HG03095 (cell line): ENCODE results near the gene ATAD1.
"Not testable (repeated sequence)": the region's sequence is repeated elsewhere in the genome, so short reads cannot be mapped to it uniquely, and the experiment has no call there.

Experiments
- ATAC-seq: cut with Tn5 transposase; IDR thresholded peaks from one replicate; pipeline ENCODE4 v1.9.1; 2021; ENCODE audit warnings: moderate library complexity; ENCODE audit not compliant: unreplicated experiment

Gene ATAD1

GRCh38 chr10:87804939-87805569 lies 13.0 kb downstream of the ATAD1 start:
- ATAC-seq: no peak

DNA sequence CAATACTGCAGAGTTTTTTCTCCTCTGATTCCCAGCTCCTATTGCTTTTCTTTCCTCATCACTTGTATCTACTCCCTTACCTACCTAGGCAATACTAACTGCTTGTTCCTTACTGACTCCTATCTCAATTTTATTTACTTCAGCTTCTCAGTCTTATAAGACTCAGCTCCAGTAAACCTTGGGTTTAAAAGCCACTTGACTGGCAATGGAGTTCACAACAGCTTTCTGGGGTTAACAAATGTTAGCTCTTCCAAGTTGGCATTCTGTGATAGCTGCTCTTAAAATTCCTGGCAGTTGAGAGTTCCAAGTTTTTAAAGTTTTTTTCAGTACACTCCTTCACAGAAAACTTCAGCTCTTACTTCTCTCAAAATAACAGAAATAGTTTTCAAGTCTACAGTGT lies 14.2 kb downstream of the ATAD1 start:
- no peak for ATAC-seq

GRCh38 chr10:87803328-87803727 lies 14.7 kb downstream of the ATAD1 start:
- no peak for ATAC-seq

GRCh38 chr10:87801813-87802435 lies 16.1 kb downstream of the ATAD1 start:
- ATAC-seq: not testable (repeated sequence)

DNA sequence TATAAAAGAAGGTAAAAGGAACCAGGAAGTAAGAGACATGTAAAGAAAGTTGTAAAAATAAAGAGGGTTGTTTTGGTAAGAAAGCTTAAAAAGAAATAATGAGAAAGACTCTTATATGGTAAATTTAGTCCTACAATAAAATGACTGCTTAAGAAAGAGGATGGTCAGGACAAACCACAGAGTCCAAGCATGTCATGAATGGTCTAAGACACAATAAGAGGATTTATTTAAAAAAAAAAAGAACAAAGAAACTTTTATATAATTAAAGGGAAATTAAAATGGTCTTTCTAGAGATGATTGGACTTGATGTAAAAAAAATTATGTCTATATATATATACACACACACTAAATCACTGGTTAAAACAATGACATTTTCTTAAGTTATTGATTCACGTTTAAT lies 18.2 kb downstream of the ATAD1 start:
- ATAC-seq: no peak

DNA sequence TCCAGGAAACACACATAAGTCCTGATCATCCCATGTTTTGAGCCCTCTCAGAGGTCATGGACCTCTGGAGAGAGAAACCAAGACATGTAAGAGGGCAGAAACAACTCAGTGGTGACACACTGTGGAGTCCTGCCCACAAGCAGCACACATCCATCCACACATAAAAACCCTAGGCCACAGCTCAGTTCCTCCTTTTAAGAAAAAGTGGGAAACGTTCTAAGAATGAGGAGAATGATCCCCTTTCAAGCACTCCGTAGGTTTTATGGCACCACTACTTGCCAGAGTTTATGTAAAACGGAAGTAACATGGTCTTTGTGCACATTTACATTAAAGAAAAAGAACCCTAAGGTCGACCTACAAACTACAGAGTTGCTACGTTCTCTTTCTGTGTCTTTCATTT lies 19.9 kb downstream of the ATAD1 start:
- no peak for ATAC-seq

DNA sequence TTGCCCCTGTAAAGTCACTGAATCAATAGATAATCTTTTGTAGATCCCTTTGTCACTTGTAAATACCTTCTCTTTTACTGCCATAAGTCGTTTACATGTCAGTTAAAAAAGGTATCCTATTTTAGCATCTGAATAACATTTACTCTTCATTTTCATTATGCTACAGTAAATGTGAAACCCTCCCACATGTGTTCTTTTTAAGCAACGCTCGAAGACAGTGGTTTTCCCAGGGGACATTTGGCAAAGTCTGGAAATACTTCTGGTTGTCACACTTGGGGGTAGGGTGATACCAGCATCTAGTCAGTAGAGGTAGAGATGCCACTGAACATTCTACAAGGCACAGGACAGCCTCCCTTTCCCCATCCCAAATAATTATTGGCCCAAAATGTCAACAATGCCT lies 23.7 kb downstream of the ATAD1 start:
- ATAC-seq: no peak

DNA sequence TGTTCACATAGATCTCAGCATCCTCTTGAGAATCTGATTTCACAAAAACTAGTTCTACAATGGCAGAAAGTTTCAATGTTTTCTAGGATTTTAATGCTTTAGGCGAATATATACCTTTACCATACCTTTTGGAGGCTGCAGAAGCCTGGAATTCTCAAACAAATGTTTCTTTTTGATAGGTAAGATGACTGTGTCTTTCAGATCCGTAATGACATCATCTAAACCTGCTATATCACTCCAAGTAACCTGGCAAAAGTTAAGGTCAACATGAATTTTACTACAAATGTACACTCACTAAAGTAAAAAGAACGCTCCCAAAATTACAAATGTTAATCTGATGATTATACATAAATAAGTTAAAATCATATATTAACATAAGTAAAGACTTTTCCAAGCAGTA lies 27.8 kb downstream of the ATAD1 start:
- ATAC-seq: no peak

DNA sequence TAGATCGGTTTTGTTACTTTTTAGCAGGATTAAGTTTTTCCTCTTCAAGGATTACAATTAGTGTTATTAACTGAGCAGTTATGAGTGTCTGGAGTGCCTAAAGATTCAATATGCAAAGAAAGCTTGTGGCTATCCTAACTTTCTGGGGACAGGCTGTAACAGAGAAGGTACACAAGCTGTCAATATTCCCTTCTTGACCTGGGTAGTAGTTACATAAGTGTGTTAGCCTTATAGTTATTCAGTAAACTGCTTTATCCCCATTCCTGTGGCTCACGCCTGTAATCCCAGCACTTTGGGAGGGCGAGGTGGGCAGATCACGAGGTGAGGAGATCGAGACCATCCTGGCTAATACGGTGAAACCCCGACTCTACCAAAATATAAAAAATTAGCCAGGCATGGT lies 31.6 kb downstream of the ATAD1 start:
- no peak for ATAC-seq

DNA sequence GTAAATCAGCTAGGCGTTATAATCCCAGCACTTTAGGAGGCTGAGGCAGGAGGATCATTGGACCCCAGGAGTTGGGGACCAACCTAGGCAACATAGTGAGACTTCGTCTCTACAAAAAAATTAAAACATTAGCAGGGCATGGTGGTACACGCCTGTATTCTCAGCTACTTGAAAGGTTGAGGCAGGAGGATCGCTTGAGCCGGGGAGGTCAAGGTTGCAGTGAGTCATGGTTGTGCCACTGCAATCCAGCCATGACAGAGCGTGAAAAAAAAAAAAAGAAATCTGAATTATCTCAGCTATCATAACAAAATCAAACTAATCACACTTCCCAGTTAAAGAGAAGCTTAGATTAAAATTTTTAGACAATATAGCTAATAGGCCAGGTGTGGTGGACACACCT lies 35.3 kb downstream of the ATAD1 start:
- no peak for ATAC-seq

DNA sequence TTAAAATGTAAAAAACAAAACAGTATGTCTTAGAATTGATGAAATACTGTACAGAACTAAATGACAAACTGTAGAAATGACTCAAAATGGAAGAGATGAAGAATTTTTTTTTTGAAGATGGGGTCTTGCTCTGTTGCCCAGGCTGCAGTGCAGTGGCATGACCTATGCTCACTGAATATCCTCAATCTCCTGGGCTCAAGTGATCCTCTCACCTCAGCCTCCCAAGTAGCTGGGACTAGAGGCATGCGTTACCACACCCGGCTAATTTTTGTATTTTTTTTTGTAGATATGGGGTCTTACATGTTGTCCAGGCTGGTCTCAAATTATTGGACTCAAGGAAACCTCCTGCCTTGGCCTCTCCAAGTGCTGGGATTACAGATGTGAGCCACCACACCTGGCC lies 36.5 kb downstream of the ATAD1 start:
- ATAC-seq: no peak

- ATAC-seq: no peak
Measured at GRCh38 chr10:87776328-87776727, 41.7 kb downstream of the ATAD1 start.

GRCh38 chr10:87775766-87776165 lies 42.3 kb downstream of the ATAD1 start:
- ATAC-seq: no peak

GRCh38 chr10:87771871-87772500 lies 46.0 kb downstream of the ATAD1 start:
- no peak for ATAC-seq

GRCh38 chr10:87767253-87767652 lies 50.8 kb downstream of the ATAD1 start:
- no peak for ATAC-seq

DNA sequence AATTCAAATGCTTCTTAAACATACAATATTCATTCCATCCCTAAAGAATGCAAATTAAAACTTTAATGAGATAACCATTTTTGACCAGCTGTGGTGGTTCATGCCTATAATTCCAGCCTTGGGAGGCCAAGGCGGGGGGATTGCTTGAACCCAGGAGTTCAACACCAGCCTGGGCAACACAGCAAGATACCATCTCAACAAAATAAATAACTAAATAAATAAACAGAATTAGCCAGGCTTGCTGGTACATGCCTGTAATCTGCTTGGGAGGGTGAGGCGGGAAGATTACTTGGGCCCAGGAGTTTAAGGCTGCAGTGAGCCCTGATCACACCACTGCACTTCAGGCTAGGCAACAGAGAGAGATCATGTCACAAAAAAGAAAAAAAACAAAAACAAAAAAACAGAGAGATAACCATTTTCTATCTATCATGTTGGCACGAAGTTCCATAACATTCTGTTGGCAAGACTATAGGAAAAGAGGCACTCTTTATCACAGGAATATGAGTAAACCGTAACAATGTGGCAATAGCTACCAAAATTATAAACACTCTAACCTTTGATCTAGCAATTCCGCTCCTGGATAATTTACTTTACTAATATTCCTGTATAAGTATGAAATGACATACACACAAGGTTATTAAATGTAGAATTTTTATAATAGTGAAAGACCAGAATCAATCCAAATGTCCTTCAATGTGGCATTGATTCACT lies 52.2 kb downstream of the ATAD1 start:
- no peak for ATAC-seq

DNA sequence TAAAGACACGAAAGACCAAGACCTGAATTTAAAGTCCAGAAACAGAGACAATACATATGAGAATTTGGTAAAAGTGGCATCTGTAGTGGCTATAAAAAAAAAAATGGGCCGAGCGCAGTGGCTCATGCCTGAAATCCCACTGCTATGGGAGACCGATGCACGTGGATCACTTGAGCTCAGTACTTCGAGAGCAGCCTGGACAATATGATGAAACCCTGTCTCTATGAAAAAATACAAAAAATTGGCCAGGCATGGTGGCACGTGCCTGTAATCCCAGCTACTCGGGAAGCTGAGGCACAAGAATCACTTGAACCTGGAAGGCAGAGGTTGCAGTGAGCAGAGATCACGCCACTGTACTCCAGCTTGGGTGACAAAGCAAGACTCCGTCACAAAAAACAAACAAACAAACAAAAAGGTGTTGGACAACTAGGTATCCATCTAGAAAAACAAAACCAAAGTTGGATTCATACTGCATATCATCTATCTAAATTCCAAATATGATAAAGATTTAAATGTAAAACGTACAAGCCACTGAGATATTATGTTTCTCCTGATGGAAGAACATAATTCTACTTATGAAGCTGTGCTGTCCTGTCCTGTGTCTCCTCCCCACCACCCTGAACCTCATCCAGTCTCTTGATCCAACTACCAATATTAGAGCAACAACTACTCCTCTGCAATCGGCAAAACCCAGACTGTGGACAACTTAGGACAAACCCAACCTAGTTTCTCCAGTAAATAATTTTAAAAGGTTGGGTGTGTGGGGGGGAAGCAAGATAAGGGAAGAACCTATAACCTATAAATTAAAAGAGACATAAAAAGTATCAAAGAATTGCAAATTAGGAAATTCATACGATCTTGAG lies 53.7 kb downstream of the ATAD1 start:
- ATAC-seq: no peak

GRCh38 chr10:87763086-87763861 lies 54.8 kb downstream of the ATAD1 start:
- no peak for ATAC-seq

GRCh38 chr10:87761892-87762291 lies 56.1 kb downstream of the ATAD1 start:
- ATAC-seq: no peak

GRCh38 chr10:87761153-87761552 lies 56.9 kb downstream of the ATAD1 start:
- no peak for ATAC-seq
